Suppressor macrophage treated with lipopolysaccharide for 1 hour (primary cell): ENCODE measurements around the gene IMMP2L.

ENCODE experiments used
- DNase-seq, 3 donors: peaks; one replicate each; pipeline ENCODE4 v3.0.0-alpha.2; 2020 to 2022

IMMP2L gene

GRCh38 chr7:111138586-111138985, 423.7 kb downstream of the IMMP2L start:
- DNase-seq = no peak

DNA sequence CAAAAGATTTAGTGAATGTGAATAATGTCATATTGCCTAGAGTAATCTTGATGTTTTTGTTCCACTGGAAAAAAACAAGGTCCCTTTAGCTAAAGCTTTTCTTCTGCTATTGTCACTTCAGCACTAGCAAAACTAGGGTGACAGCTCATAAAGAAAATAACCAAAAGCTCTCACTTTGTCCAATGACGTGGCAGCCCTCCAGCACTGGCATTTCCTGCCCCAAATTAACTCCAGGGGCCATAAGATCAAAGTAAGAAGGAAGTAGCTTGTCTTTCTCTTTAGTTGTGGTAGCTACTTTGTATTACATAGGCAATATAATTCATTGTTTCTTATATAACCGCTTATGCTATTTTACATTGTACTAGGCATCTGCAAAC, 424.1 kb downstream of the IMMP2L start:
- peak; percentile 69 to 85 (median 79) for DNase-seq

DNA sequence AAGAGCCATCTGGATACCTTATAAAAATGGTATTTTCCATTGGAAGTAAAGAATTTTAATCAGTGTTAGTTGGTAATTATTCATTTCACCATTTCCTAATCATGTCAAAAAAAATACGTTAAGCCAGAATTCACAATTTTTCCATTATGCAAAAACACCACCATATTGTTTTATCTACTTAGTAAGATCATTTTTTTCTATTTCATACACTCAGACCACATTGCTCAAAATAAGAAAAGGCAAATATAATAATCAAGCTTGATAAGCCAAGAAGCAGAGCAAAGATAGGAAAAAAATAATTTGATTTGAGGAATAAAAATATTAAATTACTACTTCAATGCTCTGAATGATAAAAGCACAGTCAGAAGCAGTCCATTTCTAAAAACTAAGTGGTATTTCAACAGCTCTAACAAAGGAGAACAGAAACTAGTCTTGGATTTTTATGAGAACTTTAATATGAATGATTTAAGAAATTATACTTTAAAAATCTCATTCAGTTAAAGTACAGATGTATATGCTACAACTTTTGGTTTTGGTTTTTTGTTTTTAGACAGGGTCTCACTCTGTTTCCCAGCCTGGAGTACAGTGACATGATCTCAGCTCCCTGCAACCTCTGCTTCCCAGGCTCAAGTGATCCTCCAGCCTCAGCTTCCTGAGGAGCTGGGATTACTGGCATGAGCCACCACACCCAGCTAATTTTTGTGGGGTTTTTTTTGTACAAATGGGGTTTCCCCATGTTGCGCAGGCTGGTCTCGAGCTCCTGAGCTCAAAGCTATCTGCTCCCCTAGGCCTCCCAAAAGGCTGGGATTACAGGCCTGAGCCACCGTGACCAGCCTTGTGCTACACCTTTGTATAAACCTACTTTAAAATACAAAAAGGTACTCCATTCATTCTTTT, 424.7 kb downstream of the IMMP2L start:
- DNase-seq = peak; percentile 86 to 93 (median 90)

GRCh38 chr7:111132833-111133232, 429.5 kb downstream of the IMMP2L start:
- no peak for DNase-seq

GRCh38 chr7:111129435-111129834, 432.9 kb downstream of the IMMP2L start:
- DNase-seq = no peak

- DNase-seq = no peak
Measured at GRCh38 chr7:111126987-111127386, 435.3 kb downstream of the IMMP2L start.

DNA sequence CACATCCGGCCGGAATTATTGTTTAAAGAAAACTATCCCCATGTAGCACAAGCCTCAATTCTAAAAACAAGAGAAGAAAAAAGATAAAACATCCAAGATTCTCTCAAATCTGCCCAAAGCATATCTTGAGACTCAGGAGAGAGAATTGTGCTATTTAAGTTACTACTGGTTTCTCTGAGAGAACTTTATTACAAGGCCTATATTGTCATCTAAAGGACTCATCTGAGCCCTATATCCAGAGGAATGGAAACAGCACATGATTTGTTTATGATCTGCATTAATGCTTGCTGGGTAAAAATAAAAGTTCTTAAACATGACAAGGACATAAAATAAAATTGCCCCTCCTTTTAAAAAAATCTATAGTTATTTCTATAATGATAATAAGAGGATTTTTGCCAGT, 446.3 kb downstream of the IMMP2L start:
- DNase-seq = no peak

DNA sequence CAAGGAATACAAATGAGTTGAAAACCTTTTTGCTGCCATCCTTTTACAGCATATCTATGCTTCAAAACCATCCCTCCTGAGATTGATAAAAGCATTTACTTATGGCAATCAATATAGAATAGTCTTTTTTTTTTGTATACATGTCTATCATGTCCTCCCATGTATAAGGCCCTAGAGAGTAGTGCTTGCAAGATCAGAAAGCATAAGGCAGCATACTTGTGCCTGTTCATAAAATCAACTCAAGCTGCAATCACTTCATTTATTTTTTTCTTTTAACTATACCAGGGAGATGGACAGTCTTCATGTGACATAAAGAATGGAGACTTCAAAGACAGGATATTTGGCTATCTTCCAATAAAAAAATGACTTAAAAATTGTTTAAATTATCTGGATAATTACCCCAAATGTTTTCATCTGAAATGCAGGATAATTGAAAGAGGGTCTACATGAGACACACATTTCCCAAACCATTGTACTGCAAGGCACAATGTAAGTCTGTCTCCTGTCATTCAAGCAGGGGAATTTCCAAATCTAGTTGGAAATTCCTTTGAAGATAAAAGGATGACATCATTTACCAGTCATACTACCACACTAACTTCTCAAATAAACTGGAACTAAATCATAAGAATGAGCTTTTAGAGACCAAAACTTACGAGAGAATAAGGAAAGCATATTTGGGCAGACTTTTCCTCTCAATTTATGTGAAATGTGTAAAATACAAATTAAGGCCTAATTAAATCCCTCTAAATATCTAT, 448.9 kb downstream of the IMMP2L start:
- DNase-seq = peak; percentile 58 to 86 (median 75)

- no peak for DNase-seq
Measured at GRCh38 chr7:111112439-111112838, 449.9 kb downstream of the IMMP2L start.

DNA sequence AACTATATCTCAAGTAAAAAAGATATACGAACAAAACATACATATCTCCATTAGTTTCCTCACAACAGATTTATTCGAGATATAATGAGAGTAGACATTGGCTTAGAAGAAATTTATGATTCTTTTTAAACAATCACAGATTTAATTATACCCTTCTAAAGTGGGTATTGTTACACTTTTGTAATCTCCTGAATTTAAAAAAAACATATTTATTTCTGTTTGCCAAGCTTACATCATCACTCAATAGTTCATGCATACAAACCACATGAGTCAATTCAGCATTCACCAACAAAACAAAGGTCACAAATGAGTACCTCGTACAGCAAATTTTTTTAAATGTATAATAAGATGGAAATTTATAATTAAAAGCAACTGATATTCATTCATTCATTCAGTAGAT, 453.8 kb downstream of the IMMP2L start:
- DNase-seq = no peak

- DNase-seq = no peak
Measured at GRCh38 chr7:111108000-111108399, 454.3 kb downstream of the IMMP2L start.

DNA sequence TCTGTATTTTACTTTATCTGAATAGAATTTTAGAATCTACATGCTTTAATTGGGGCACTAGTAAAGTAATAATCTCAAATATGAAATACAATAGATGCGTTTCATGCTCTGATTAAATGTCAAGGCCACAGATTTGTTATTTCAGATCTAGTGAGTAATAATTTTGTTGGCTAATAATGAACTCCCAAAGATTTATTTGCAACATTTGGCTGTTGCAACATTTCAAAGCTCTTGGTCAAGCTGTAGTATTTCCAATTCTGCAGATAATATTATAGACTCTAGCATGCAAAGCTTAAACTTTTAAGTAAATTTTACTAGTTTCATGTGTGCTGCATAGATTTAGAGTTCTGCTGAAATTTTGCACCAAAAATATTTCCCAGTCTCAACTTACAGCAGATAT, 454.7 kb downstream of the IMMP2L start:
- DNase-seq = peak in 2 of 3 donors; percentile 23 to 32

GRCh38 chr7:111105269-111105668, 457.0 kb downstream of the IMMP2L start:
- no peak for DNase-seq

DNA sequence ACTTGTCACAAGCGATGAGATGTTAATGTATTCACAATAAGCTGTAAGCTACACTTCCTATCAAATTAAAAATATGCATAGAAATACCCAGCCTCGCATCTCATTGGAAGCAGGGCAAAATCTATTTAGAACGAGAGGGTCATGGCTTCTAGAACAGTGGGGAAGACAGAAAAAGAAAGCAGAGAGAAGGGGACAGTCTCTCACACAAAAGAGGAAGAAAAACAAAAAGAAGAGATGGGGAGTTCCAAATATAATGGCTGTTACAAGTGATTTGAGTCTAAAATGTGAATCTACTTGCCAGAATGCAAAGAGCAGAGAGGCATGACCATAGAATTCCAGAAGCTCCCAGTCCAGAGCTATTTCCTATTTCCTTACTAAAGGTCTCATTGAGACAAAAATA, 457.6 kb downstream of the IMMP2L start:
- peak in 1 of 3 donors; percentile 28 for DNase-seq

DNA sequence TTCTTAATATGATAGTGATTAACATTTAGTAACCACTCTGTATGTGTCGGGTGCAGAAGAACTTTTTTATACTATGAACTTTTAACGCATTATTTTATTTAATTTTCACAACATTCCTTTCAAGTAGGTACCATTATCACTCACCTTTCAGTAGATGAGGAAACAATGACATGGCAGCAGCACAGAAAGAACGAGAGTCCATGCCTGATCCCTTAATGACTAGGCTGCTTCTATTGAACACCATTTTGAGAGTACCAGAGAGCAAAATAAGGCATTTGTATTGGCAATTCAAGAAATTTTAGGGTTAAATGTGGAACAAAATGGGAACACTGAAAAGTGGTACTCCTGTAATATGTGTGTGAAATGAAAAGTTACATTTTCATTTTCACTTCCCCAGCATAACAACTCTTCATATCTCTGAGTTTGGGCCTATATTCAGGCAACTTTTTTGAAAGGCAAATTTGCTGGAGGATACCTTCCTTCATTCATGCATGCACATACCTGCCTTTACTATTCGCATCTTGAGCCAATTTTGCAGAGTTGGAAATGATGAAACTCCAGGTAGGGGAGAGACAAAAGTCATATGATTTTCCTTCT, 458.5 kb downstream of the IMMP2L start:
- no peak for DNase-seq

- DNase-seq = no peak
Measured at GRCh38 chr7:111103136-111103535, 459.2 kb downstream of the IMMP2L start.

- no peak for DNase-seq
Measured at GRCh38 chr7:111101856-111102646, 460.2 kb downstream of the IMMP2L start.

DNA sequence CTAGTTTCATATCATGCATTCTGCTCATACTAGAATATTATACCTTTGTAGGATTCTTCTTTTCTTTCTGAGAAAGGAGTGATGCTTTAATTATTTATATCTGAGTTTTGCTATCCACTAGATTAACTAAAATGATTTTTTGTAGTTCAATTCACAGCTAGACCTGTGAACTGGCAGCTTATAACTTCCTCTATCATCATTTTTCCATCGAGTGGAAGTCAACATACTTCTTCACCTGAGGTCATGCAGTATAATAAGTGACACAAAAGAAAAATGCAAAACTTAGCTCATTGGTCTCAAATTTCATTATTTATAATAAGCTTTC, 463.4 kb downstream of the IMMP2L start:
- no peak for DNase-seq

- DNase-seq = peak; percentile 49 to 64 (median 57)
Measured at GRCh38 chr7:111098011-111098925, 464.0 kb downstream of the IMMP2L start.

- DNase-seq = no peak
Measured at GRCh38 chr7:111096997-111097396, 465.3 kb downstream of the IMMP2L start.

GRCh38 chr7:111094419-111094818, 467.9 kb downstream of the IMMP2L start:
- no peak for DNase-seq

DNA sequence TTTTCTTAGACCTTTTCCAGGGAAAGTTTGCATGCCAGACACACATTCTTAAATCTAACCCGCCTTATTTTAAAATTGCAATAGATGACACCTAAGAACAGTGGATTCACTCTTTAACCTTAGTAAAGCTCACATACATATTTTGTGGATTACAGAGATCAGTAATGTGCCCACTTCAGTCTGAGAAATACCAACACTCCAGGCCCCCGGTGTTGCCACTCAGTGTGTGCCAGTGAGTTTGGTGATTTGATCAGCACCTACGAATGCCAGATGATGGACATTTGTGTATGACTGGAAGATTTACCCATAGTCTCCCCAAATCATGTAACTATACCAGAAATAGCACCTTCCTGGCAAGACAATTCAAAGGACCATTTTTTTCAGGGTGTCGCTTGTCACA, 468.8 kb downstream of the IMMP2L start:
- no peak for DNase-seq
